Transverse colon (tissue), 4 donors: ENCODE data around the gene AKR1A1.

Experiments used
- EP300 ChIP-seq: sonication (generic); formaldehyde crosslinking; IDR thresholded peaks from one replicate; pipeline ENCODE4 v1.6.1; 2017; ENCODE audit warnings: antibody characterized with exemption, low read depth
- POLR2A ChIP-seq: fragments of 450-650 bp; IDR thresholded peaks from one replicate; pipeline ENCODE4 v1.6.1; 2016; ENCODE audit warnings: antibody characterized with exemption, mild to moderate bottlenecking, moderate library complexity
- POLR2AphosphoS5 ChIP-seq, 3 donors: sonication (generic); formaldehyde crosslinking; IDR thresholded peaks; one replicate each; pipeline ENCODE4 v1.6.1; 2016; ENCODE audit warnings: antibody characterized with exemption in 3 of 3
- TF ChIP-seq, protein P1 (sequence below), 5 experiments: fragments of 200-600 bp in 3 of 5; fragments of 450-650 bp in 2 of 5; sonication (generic) in 3 of 5; IDR thresholded peaks; 1 replicate in 2 of 5; 2 replicates in 3 of 5; pipeline ENCODE4 v1.5.1; 2016 to 2017; ENCODE audit warnings: antibody characterized with exemption in 5 of 5, inconsistent platforms in 3 of 5, mild to moderate bottlenecking in 2 of 5, moderate library complexity in 1 of 5

- TF ChIP-seq EP300 (no peak), POLR2AphosphoS5 (IDR thresholded peaks at IDR 0.05) (no peak), POLR2A (no peak)
- TF ChIP-seq, protein P1, sequence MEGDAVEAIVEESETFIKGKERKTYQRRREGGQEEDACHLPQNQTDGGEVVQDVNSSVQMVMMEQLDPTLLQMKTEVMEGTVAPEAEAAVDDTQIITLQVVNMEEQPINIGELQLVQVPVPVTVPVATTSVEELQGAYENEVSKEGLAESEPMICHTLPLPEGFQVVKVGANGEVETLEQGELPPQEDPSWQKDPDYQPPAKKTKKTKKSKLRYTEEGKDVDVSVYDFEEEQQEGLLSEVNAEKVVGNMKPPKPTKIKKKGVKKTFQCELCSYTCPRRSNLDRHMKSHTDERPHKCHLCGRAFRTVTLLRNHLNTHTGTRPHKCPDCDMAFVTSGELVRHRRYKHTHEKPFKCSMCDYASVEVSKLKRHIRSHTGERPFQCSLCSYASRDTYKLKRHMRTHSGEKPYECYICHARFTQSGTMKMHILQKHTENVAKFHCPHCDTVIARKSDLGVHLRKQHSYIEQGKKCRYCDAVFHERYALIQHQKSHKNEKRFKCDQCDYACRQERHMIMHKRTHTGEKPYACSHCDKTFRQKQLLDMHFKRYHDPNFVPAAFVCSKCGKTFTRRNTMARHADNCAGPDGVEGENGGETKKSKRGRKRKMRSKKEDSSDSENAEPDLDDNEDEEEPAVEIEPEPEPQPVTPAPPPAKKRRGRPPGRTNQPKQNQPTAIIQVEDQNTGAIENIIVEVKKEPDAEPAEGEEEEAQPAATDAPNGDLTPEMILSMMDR (IDR thresholded peaks at IDR 0.05), result no peak
Observed at GRCh38 chr1:45612941-45613579, 62.4 kb downstream of the AKR1A1 start.
